ENCODE measurements around the gene RRP8.
A peak's percentile ranks its signal among the peaks of the same experiment; 100 is the strongest.

The RRP8 gene

DNA sequence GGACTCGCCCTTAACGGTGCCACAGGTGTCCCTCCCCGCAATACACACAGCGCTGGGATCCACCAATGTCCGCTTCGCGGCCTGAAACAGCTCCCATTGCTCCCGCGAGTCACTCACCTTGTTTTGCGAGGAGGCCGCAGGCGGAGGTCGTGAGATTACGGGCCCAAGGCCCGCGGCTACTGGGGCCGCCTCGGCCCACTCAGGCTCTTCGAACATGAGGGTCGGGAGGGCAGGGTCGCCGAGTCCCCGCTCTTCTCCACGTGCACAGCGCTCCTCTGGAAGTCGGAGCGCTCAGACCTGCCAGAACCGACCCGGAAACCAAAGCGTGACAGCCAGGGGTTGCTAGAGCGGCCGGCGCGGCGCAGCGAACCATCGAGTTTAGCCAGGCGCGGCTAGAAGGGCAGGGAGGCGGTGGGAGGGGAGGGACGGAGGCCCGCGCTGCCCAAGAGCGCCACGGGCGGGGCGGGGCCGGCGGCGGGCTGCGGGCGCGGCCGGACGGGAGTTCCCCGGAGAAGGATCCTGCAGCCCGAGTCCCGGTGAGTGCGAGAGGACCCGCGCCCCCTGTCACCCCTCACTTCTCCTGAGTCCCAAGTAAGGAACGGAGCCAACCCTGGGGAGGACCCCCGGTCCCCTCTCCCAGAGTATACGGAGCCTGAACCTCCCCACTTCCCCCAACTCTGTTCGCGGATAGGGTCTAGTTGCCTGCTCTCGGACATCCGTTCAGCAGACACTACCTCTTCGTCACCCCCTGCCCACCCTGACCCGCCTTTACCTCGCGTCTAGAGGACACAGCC is at the start of gene RRP8, which contains the start of gene ILK:
Gene RRP8, minus strand, starts transcription at position 330 of the 794 bp plus-strand sequence. Its CDS starts 114 bp downstream, at position 216.
Gene ILK, plus strand, starts transcription at position 488 of the 794 bp plus-strand sequence. CDS start 498 bp downstream, outside the sequence.
- Histone ChIP-seq H3K4me1 (ENCODE audit: control insufficient read depth, insufficient read depth, low read length) (peaks cover 63% of the 10 kb centered on the region), H3K9me3 (ENCODE audit: control insufficient read depth in 2 of 2, low read length in 2 of 2) (no peaks in the 10 kb centered on the region), H3K9ac (ENCODE audit: low read length in 2 of 2) (peak within 1 kb of the TSS; percentile 98 to 100), H3K36me3 (ENCODE audit: control insufficient read depth in 2 of 2, insufficient read depth in 2 of 2, low read length in 2 of 2) (peaks cover 43 to 44% of the 10 kb centered on the region in 2 donors), H3K4me3 (ENCODE audit: low read length in 2 of 2) (peak within 1 kb of the TSS; percentile 84 to 100), H3K27me3 (ENCODE audit: control insufficient read depth in 1 of 2, insufficient read depth in 2 of 2, low read length in 2 of 2) (no peaks in the 10 kb centered on the region), H3K27ac (ENCODE audit: low read length) (peak within 1 kb of the TSS; percentile 100)

DNA sequence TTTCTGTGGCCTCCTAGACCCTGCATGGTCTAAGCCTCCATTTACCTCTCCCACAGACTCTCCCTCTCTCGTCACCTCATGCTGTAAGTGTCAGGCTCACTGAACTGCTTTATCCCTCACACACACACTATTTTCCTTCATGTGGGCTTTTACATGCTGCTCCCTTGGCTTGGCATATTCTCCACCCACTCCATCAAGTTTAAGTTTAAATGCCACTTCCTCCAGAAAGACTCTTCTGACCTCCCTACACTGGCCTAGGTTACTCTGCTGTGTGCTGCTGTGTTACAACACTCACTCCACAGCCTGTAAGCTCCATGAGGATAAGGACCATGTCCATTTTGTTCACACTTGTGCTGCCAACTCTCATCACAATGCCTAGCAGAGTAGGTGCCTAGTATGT is 49.7 kb upstream of the RRP8 start:
- Histone ChIP-seq H3K9ac (ENCODE audit: low read length in 2 of 2) (no peak overlapping the region), H3K27ac (ENCODE audit: low read length) (no peak overlapping the region), H3K4me1 (ENCODE audit: control insufficient read depth, insufficient read depth, low read length) (peaks cover 30% of the 10 kb centered on the region), H3K36me3 (ENCODE audit: control insufficient read depth in 2 of 2, insufficient read depth in 2 of 2, low read length in 2 of 2) (no peaks in the 10 kb centered on the region), H3K9me3 (ENCODE audit: control insufficient read depth in 2 of 2, low read length in 2 of 2) (no peaks in the 10 kb centered on the region), H3K4me3 (ENCODE audit: low read length in 2 of 2) (peak overlapping the region in 1 of 2 donors; percentile 3), H3K27me3 (ENCODE audit: control insufficient read depth in 1 of 2, insufficient read depth in 2 of 2, low read length in 2 of 2) (no peaks in the 10 kb centered on the region)

DNA sequence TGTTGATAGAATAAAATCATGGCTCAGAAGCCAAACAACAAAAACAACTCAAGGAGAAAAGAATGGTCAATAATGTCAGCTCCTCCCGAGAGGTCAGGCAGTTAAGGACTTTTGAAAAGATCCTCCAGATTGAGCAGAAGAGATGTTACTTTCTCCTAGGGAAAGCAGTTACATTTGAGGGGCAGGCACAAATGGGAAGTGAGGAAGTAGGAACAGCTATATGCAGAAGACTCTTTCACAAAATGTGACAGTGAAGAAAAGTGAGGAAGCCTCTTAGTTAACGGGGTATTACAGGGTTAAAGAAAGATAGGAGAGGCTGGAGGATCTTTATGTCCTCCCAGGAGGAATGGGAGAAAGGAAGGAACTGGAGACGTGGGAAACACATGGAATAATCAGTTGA is 48.8 kb upstream of the RRP8 start:
- no peaks in the 10 kb centered on the region for H3K9me3 ChIP-seq (ENCODE audit: control insufficient read depth in 2 of 2, low read length in 2 of 2)
- H3K4me1 ChIP-seq (ENCODE audit: control insufficient read depth, insufficient read depth, low read length) = peaks cover 38% of the 10 kb centered on the region
- no peaks in the 10 kb centered on the region for H3K36me3 ChIP-seq (ENCODE audit: control insufficient read depth in 2 of 2, insufficient read depth in 2 of 2, low read length in 2 of 2)
- H3K27me3 ChIP-seq (ENCODE audit: control insufficient read depth in 1 of 2, insufficient read depth in 2 of 2, low read length in 2 of 2) = no peaks in the 10 kb centered on the region
- no peak overlapping the region for H3K9ac ChIP-seq (ENCODE audit: low read length in 2 of 2)
- H3K4me3 ChIP-seq (ENCODE audit: low read length in 2 of 2) = no peak overlapping the region
- H3K27ac ChIP-seq (ENCODE audit: low read length) = no peak overlapping the region

DNA sequence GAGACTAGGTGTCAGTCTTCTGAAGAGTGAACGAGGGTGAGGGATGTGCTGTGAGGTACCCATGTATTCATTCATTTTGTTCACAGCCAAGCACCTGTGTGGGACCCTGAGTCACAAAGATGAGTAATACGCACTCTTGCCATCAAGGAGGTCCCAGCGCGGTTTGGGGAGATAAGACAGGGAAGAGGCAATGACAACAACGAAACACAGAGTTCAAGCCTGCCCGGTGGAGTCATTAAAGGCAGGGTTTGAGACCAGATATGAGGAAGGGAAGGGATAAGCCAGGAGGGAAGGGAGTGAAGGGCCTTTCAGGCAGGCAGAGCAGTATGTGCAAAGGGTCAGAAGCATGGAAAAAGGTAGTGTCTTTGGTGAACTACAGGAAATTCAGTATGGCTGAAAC is 47.6 kb upstream of the RRP8 start:
- Histone ChIP-seq H3K36me3 (ENCODE audit: control insufficient read depth in 2 of 2, insufficient read depth in 2 of 2, low read length in 2 of 2) (no peaks in the 10 kb centered on the region), H3K27ac (ENCODE audit: low read length) (no peak overlapping the region), H3K9ac (ENCODE audit: low read length in 2 of 2) (no peak overlapping the region), H3K27me3 (ENCODE audit: control insufficient read depth in 1 of 2, insufficient read depth in 2 of 2, low read length in 2 of 2) (no peaks in the 10 kb centered on the region), H3K4me1 (ENCODE audit: control insufficient read depth, insufficient read depth, low read length) (peaks cover 42% of the 10 kb centered on the region), H3K4me3 (ENCODE audit: low read length in 2 of 2) (no peak overlapping the region), H3K9me3 (ENCODE audit: control insufficient read depth in 2 of 2, low read length in 2 of 2) (no peaks in the 10 kb centered on the region)

DNA sequence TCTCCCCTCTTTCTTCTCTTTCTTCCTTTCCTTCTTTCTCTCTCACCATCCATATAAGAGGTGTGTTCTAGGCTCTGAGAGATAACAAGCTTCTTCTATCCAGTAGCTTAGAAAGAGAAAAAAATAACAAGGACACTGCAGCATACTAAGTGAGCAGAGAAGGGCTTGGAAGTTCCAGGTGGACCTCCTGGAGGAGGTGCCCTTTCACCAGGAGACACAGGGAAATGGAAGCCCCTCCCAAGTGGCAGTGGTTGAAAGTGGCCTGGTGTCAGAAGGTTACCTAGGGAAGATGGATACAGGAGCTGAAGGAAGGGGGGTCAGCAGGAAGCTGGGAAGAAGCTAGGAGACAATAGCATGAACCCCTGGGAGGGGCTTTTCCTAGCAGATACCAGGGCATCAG is 46.7 kb upstream of the RRP8 start:
- Histone ChIP-seq H3K4me1 (ENCODE audit: control insufficient read depth, insufficient read depth, low read length) (peaks cover 46% of the 10 kb centered on the region), H3K36me3 (ENCODE audit: control insufficient read depth in 2 of 2, insufficient read depth in 2 of 2, low read length in 2 of 2) (no peaks in the 10 kb centered on the region), H3K9ac (ENCODE audit: low read length in 2 of 2) (no peak overlapping the region), H3K4me3 (ENCODE audit: low read length in 2 of 2) (no peak overlapping the region), H3K27ac (ENCODE audit: low read length) (no peak overlapping the region), H3K27me3 (ENCODE audit: control insufficient read depth in 1 of 2, insufficient read depth in 2 of 2, low read length in 2 of 2) (no peaks in the 10 kb centered on the region), H3K9me3 (ENCODE audit: control insufficient read depth in 2 of 2, low read length in 2 of 2) (no peaks in the 10 kb centered on the region)

DNA sequence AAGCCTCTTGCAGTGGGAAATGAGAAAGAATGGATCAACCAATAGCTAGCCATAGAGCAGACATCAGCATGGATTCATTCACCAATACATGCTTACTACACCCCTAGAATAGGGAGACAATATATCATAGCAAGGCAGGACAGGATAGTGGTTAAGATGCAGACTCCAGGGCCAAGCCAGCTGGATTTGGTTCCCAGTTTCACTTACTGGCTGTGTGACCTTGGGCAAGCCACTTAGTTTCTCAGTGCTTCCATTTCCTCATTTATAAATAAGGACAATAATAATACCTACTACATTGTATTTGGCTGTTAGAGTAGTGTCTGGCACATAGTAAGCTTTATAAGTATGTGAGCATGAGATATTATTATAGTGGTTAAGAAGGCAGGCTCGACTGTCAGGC is 45.1 kb upstream of the RRP8 start:
- Histone ChIP-seq H3K36me3 (ENCODE audit: control insufficient read depth in 2 of 2, insufficient read depth in 2 of 2, low read length in 2 of 2) (no peaks in the 10 kb centered on the region), H3K27me3 (ENCODE audit: control insufficient read depth in 1 of 2, insufficient read depth in 2 of 2, low read length in 2 of 2) (no peaks in the 10 kb centered on the region), H3K4me1 (ENCODE audit: control insufficient read depth, insufficient read depth, low read length) (peaks cover 34% of the 10 kb centered on the region), H3K27ac (ENCODE audit: low read length) (no peak overlapping the region), H3K4me3 (ENCODE audit: low read length in 2 of 2) (no peak overlapping the region), H3K9me3 (ENCODE audit: control insufficient read depth in 2 of 2, low read length in 2 of 2) (no peaks in the 10 kb centered on the region), H3K9ac (ENCODE audit: low read length in 2 of 2) (no peak overlapping the region)

DNA sequence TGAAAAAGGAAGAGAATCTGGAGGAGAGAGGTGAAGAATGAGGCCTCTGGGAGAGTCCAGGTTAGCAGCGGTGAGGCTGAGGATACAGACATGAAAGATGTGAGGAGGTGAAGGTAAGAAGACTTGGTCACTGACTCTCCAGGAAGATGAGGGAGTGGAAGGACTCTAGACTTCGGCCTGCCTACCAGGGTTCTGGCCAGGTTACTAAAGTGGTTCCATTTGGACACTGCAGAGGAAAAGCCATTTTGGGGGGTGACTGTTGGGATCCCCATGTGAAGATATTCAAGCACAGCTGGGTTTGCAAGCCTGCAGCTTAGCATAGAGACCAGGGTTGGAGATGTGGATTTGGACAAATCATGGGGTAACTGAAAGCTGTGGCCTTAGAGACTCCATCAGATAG is 44.4 kb upstream of the RRP8 start:
- H3K27me3 ChIP-seq (ENCODE audit: control insufficient read depth in 1 of 2, insufficient read depth in 2 of 2, low read length in 2 of 2) = no peaks in the 10 kb centered on the region
- H3K4me3 ChIP-seq (ENCODE audit: low read length in 2 of 2) = no peak overlapping the region
- no peaks in the 10 kb centered on the region for H3K36me3 ChIP-seq (ENCODE audit: control insufficient read depth in 2 of 2, insufficient read depth in 2 of 2, low read length in 2 of 2)
- peak overlapping the region; percentile 80 for H3K27ac ChIP-seq (ENCODE audit: low read length)
- H3K9ac ChIP-seq (ENCODE audit: low read length in 2 of 2) = peak overlapping the region in 1 of 2 donors; percentile 28
- H3K9me3 ChIP-seq (ENCODE audit: control insufficient read depth in 2 of 2, low read length in 2 of 2) = no peaks in the 10 kb centered on the region
- peaks cover 34% of the 10 kb centered on the region for H3K4me1 ChIP-seq (ENCODE audit: control insufficient read depth, insufficient read depth, low read length)

DNA sequence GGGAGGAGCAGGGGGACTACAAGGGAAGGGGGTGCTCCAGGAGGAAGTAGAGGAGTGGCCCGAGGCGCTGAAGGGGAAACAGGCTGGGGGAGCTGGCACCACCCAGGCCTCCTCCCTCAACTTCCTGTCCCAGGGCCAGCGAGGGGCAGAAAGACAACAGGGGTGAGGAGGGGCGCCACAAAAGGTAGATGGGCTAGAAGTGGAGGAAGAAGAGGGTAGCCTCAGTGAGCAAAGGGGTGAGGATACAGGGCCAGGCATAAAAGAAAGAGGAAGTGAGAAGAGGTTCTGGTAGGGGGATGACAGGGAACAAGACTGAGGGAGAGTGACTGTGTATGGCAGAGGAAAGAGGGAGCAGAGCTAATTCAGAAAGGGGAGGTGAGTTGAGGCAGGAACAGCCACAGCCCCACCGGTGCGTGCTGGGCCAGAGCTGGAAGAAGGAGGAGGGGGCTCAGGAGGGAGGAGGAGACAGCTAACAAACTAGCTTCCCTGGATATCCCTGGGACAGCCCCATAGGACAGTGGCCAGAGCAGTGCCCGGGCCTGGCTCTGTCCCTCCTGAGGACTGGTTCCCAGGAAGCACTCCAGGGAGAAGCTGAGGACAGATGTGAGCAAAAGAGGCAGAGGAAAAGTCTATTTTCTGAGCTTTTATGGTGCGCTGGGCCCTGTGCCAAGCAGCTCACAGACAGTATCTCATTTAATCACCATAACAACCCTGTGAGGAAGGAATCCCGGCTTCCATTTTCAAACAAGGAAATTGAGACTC is 43.7 kb upstream of the RRP8 start:
- peak overlapping the region; percentile 80 for H3K27ac ChIP-seq (ENCODE audit: low read length)
- no peaks in the 10 kb centered on the region for H3K9me3 ChIP-seq (ENCODE audit: control insufficient read depth in 2 of 2, low read length in 2 of 2)
- peaks cover 32% of the 10 kb centered on the region for H3K4me1 ChIP-seq (ENCODE audit: control insufficient read depth, insufficient read depth, low read length)
- H3K4me3 ChIP-seq (ENCODE audit: low read length in 2 of 2) = peak overlapping the region in 1 of 2 donors; percentile 60
- H3K9ac ChIP-seq (ENCODE audit: low read length in 2 of 2) = peak overlapping the region in 1 of 2 donors; percentile 28
- no peaks in the 10 kb centered on the region for H3K36me3 ChIP-seq (ENCODE audit: control insufficient read depth in 2 of 2, insufficient read depth in 2 of 2, low read length in 2 of 2)
- no peaks in the 10 kb centered on the region for H3K27me3 ChIP-seq (ENCODE audit: control insufficient read depth in 1 of 2, insufficient read depth in 2 of 2, low read length in 2 of 2)

DNA sequence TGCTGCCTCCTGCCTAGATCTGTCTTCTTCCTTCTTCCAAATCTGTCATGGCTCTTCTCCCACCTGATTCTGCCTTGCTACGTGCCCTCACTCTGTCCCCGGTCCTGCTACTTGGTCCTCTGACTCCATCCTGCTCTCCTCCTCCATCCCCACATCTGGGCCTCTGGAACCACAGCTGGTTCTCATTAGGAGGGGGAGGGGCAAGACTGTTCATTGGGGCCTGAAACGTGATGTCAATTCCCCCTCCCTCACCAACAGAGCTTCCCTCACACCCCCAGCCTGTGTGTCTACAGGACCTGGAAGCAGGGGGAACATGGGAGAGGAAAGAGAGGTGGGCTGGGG is 43.1 kb upstream of the RRP8 start:
- no peaks in the 10 kb centered on the region for H3K9me3 ChIP-seq (ENCODE audit: control insufficient read depth in 2 of 2, low read length in 2 of 2)
- H3K36me3 ChIP-seq (ENCODE audit: control insufficient read depth in 2 of 2, insufficient read depth in 2 of 2, low read length in 2 of 2) = no peaks in the 10 kb centered on the region
- H3K27me3 ChIP-seq (ENCODE audit: control insufficient read depth in 1 of 2, insufficient read depth in 2 of 2, low read length in 2 of 2) = no peaks in the 10 kb centered on the region
- peak overlapping the region; percentile 80 for H3K27ac ChIP-seq (ENCODE audit: low read length)
- peak overlapping the region; percentile 28 to 29 for H3K9ac ChIP-seq (ENCODE audit: low read length in 2 of 2)
- H3K4me1 ChIP-seq (ENCODE audit: control insufficient read depth, insufficient read depth, low read length) = peaks cover 35% of the 10 kb centered on the region
- H3K4me3 ChIP-seq (ENCODE audit: low read length in 2 of 2) = peak overlapping the region in 1 of 2 donors; percentile 60

DNA sequence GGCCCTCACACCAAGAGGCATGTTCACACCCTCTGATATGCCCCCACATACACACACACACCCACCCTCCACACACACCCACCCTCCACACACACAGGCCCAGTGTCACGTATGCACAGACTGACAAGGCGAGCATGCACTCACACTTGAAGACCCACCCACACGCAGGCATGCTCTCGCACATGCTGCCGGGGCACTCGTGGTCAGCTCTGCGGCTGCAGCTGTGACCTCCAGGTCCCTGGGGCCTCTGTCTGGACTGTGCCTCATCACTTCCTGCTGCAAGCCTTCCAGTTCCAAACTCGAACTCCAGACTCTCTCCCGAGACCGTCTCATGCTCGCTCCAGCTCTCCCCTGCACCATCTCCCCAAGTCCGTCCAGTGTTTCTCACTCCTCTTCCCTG is 42.7 kb upstream of the RRP8 start:
- Histone ChIP-seq H3K27ac (ENCODE audit: low read length) (peak overlapping the region; percentile 80), H3K9ac (ENCODE audit: low read length in 2 of 2) (peak overlapping the region in 1 of 2 donors; percentile 29)

More for the DNA sequence above, 42.7 kb upstream of the RRP8 start:
- Histone ChIP-seq H3K27me3 (ENCODE audit: control insufficient read depth in 1 of 2, insufficient read depth in 2 of 2, low read length in 2 of 2) (no peaks in the 10 kb centered on the region), H3K9me3 (ENCODE audit: control insufficient read depth in 2 of 2, low read length in 2 of 2) (no peaks in the 10 kb centered on the region), H3K4me1 (ENCODE audit: control insufficient read depth, insufficient read depth, low read length) (peaks cover 38% of the 10 kb centered on the region), H3K36me3 (ENCODE audit: control insufficient read depth in 2 of 2, insufficient read depth in 2 of 2, low read length in 2 of 2) (peaks cover 0 to 1% of the 10 kb centered on the region in 2 donors), H3K4me3 (ENCODE audit: low read length in 2 of 2) (peak overlapping the region in 1 of 2 donors; percentile 60)
